Keratinocyte (primary cell): ENCODE data around the gene GPR183.

Experiments
- EZH2 ChIP-seq: IDR thresholded peaks from one replicate; pipeline ENCODE4 v1.6.1; 2012; ENCODE audit warnings: inconsistent platforms, mild to moderate bottlenecking, low read length, moderate library complexity
- TF ChIP-seq, protein P1 (sequence below), 3 experiments: IDR thresholded peaks in 1 of 3; conservative IDR thresholded peaks in 1 of 3; optimal IDR thresholded peaks in 1 of 3; 2 replicates in 2 of 3; 3 replicates in 1 of 3; pipeline versions ENCODE3 to v1.5.1; 2011; ENCODE audit warnings: low read length in 3 of 3, mild to moderate bottlenecking in 3 of 3, moderate library complexity in 2 of 3, control low read depth in 1 of 3, inconsistent platforms in 1 of 3; ENCODE audit not compliant: insufficient read depth in 2 of 3; ENCODE audit errors: extremely low read depth in 1 of 3

- TF ChIP-seq, protein P1, sequence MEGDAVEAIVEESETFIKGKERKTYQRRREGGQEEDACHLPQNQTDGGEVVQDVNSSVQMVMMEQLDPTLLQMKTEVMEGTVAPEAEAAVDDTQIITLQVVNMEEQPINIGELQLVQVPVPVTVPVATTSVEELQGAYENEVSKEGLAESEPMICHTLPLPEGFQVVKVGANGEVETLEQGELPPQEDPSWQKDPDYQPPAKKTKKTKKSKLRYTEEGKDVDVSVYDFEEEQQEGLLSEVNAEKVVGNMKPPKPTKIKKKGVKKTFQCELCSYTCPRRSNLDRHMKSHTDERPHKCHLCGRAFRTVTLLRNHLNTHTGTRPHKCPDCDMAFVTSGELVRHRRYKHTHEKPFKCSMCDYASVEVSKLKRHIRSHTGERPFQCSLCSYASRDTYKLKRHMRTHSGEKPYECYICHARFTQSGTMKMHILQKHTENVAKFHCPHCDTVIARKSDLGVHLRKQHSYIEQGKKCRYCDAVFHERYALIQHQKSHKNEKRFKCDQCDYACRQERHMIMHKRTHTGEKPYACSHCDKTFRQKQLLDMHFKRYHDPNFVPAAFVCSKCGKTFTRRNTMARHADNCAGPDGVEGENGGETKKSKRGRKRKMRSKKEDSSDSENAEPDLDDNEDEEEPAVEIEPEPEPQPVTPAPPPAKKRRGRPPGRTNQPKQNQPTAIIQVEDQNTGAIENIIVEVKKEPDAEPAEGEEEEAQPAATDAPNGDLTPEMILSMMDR (optimal IDR thresholded peaks at IDR 0.05 in 1 of 3, IDR thresholded peaks at IDR 0.05 in 1 of 3, conservative IDR thresholded peaks at IDR 0.05 in 1 of 3; ENCODE audit: extremely low read depth in 1 of 3, insufficient read depth in 2 of 3, low read length in 3 of 3), result no peak
- TF ChIP-seq EZH2, result no peak
These were observed 19.9 kb upstream of the GPR183 start for GRCh38 chr13:99327126-99327525.
